Thyroid gland (tissue), 4 donors: Measurements from ENCODE around the gene BSN.
A peak's percentile ranks its signal among the peaks of the same experiment; 100 is the strongest.

Source experiments
- CTCF ChIP-seq, 6 experiments: fragments of 200-600 bp in 3 of 6; fragments of 450-650 bp in 3 of 6; sonication (generic) in 3 of 6; IDR thresholded peaks; one replicate each; pipeline ENCODE4 v1.5.1; 2016 to 2019; ENCODE audit warnings: antibody characterized with exemption in 6 of 6, mild to moderate bottlenecking in 2 of 6, inconsistent platforms in 1 of 6, moderate library complexity in 1 of 6
- POLR2A ChIP-seq, 2 donors: fragments of 450-650 bp; IDR thresholded peaks; one replicate each; pipeline ENCODE4 v1.6.1; 2017; ENCODE audit warnings: antibody characterized with exemption in 2 of 2, mild to moderate bottlenecking in 2 of 2, moderate library complexity in 1 of 2

- no peak for TF ChIP-seq POLR2A (IDR thresholded peaks at IDR 0.05)
- TF ChIP-seq CTCF (IDR thresholded peaks at IDR 0.05): peak in 5 of 6 experiments; percentile 60 to 79 (median 68)
Measured at GRCh38 chr3:49703443-49703927, 149.2 kb downstream of the BSN start.
